Jurkat, Clone E6-1 (cell line): Measurements from ENCODE around the gene TFPT.
A peak's percentile ranks its signal among the peaks of the same experiment; 100 is the strongest.
"Not testable (repeated sequence)": the region's sequence is repeated elsewhere in the genome, so short reads cannot be mapped to it uniquely, and the experiment has no call there.

ENCODE experiments used
- DNase-seq: peaks from one replicate; pipeline ENCODE4 v3.0.0-alpha.2; 2011; ENCODE audit warnings: low read depth, low spot score
- H3K4me3 ChIP-seq: 2 replicates; pipeline ENCODE4 v1.5.1; 2011; ENCODE audit warnings: mild to moderate bottlenecking, low read length, control low read depth, moderate library complexity

Gene TFPT

DNA sequence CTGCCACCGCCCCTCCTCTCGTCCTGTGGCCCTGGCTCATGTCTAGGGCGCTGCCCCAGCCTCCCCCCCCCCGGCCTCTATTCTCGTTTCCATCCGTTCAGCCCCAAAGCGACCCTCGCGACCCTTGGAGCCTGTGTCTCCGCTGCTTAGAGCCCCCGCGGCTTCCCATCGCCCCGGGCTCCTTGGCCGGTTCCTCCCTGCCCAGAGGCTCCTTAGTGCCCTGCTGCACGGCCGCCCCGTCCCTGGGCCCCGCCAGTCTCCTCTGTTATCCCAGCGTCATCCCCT, 12.9 kb upstream of the TFPT start:
- H3K4me3 ChIP-seq: no peak overlapping the region

DNA sequence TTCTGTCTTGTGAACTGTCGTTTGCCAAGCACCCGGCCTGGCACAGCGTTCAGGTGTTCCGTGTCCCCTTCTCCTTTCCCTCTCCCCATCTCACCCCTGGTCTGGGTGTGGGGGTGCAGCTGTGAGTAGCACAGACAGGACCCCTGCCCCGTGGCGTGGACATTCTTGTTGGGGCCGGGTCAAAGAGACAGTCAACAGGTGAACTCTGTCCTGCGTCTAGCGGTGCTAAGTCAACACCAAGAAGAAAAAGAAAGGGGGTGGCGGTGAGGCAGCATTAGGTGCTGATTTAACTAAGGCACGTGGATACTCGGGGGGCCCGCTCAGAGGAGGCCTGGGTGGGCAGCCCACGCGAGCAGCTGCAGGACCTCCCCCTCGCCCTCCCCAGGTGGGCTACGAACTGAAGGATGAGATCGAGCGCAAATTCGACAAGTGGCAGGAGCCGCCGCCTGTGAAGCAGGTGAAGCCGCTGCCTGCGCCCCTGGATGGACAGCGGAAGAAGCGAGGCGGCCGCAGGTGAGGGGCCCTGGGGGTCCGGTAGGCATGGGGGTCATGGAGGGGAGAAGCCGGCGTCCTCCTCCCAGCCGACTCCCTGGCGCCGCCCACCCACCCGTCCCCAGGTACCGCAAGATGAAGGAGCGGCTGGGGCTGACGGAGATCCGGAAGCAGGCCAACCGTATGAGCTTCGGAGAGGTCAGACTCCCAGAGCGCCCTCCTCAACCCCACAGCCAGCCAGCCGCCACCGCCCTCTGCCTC, 12.4 kb upstream of the TFPT start:
- no peak for DNase-seq
- no peak overlapping the region for H3K4me3 ChIP-seq

More for the DNA sequence above, 12.9 kb upstream of the TFPT start:
- no peak for DNase-seq

DNA sequence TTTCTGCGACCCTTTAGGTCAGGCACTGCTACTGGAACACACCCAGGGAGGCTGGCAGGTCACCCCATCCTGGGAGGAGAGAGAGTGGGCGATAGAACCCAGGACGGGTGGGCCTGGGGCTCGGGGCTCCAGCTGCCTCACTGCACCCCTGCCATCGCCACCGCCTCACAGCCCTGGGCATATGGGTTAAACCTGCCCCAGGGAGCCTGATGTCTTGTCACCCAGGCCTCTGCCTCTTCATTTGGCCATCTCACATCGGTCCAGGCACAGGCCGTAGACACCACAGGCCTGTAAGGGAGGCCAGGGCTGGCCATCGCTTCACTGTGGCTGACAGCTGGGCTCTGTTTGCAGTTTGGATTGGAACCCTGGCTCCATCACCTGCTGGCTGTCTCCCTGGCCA, 10.3 kb upstream of the TFPT start:
- no peak for DNase-seq
- no peak overlapping the region for H3K4me3 ChIP-seq

DNA sequence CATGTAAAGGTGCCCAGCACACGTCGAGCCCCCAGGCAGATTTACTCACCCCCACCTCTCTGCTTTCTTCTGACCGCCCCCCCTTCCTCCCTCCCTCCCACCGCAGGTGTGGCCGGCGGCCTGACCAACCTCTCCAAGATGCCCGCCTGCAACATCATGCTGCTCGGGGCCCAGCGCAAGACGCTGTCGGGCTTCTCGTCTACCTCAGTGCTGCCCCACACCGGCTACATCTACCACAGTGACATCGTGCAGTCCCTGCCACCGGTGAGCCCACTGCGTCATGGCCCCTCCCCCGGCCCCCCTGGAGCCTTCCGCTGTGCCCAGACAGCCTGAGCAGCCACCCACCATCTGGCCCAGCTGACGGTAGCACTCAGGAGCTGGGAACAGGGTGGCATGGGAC, 8.9 kb upstream of the TFPT start:
- DNase-seq: no peak
- no peak overlapping the region for H3K4me3 ChIP-seq

DNA sequence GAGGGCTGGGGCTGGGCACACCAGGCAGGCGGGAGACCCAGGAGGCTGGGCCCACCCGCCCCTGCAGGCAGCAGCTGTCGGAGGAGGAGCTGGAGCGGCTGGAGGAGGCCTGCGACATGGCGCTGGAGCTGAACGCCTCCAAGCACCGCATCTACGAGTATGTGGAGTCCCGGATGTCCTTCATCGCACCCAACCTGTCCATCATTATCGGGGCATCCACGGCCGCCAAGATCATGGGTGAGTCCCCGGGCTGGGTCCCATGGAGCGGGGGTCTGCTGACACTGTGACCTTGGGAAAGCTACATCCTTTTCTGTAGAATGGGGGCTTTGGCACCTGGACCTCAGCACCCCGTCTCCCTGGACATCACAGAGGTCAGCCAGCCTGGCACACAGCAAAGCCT, 8.2 kb upstream of the TFPT start:
- H3K4me3 ChIP-seq: no peak overlapping the region
- no peak for DNase-seq

DNA sequence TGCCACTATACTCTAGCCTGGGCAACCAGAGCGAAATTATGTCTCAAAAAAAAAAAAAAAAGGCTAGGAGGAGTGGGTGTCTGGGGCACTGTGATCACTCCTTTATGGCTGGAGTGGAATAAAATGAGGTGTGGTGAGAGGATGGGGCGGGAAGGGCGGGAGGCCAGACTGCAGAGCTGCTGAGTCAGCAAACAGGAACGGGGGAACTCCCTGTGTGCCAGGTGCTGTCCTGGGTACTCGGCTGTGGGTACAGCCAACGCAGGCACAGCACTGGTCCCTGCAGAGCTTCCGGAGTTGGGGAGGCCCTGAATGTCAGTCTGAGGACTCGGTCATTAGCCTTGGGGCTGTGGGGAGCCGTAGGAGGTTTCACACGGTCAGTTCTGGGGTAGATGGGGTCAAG, 5.8 kb upstream of the TFPT start:
- H3K4me3 ChIP-seq: no peak overlapping the region
- DNase-seq: no peak

DNA sequence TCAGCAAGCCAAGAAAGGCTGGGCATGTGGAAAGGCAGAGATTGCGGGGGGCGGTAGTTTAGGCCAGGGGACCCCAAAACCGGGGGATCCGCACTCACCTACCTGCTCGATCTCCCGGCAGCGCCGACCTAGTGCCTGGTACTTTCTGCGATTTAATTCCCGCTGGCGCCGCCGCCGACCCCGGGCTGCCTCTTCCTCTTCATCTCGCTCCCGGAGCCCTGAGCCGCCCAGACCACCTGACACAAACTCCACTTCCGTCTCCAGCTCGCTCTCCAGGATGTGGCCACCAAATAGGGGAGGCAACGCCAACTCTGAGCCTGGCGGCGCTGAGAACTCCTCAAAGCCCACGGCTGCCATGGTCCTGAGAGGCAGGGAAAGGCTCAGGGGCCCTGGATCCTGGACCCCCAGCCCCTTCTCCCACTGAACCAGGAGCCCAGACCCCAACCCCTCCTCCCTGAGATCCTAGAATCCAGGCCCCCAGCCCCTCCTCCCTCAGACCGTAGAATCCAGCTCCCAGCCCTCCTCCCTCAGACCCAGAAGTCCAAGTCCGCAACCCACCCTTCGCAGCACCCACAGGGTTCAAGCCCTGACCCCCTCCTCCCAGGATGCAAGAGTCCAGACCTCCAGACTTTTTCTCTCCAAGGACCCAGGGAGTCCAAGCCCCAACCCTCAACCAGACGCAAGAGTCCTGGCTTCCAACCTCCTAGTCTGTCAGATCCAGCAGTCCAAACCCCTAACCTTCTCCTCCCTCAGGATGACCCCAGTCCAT, 933 bp downstream of the TFPT start:
- DNase-seq: peak; percentile 74

DNA sequence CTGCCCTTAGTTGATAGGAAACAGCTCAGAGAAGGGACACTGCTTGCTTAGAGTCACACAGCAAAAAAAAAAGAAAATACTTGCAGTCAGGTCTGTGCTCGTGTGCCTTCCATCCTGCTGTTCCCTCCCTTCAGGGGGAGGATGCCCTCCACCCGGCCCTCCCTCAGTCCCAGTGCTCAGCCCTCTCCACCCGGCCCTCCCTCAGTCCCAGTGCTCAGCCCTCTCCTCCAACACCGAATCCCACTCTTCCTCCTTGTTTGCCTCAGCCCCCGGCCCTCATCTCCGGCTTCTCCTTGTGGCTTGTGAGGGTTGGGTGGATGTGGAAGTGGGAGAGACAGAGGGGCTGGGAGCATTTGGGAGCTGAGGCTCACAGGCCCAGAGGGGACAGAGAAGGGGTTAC, 5.8 kb downstream of the TFPT start:
- DNase-seq: no peak
- H3K4me3 ChIP-seq: no peak overlapping the region

More for the DNA sequence above, 933 bp downstream of the TFPT start:
- peak overlapping the region; percentile 100 for H3K4me3 ChIP-seq

DNA sequence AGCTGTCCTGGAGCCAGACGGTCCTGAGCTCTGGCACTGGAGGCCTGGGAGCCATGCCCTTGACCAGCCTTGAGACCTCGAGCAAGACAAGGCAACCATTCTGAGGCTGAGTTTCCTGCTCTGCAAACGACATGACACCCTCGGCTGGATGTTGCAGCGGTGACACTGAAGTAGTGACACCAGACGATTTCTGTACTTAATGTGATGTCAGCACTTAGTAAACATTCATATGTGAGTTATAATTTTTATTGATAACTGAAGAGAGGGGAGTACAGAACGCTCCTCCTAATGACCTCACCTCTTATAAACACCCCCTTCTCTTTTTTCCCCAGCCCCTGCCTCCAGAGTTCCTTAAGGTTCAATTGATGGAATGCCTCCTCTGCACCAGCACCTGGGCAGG, 7.0 kb downstream of the TFPT start:
- H3K4me3 ChIP-seq: no peak overlapping the region
- DNase-seq: no peak

DNA sequence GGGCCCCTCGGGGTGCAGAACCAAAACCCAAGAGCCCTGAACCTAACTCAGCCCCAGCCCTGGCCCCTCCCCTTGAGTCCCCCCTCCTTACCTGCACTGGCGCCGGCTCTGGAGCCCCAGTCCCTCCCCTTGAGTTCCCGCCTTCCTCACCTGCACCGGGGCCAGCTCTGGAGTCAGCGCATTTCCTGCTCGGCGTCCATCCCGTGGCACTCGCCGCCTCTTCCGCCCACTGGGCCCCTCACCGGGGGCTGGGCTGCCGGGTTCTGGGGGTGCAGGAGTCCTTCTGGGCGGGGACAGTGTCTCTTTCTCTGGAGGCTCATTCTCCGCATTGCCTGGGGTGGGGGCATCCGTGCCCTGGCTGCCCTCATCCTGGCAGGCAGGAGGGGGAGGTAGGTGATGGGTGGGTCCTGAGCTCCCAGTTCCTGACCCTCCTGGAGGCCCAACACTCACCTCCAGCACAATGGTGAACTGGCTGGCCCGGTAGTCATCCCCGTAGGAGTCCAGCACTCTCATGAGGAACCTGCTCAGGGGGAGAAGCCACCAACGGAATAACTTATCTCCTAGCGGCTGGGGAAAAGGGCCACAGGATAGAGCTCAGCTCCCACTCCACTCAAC, 7.5 kb downstream of the TFPT start:
- DNase-seq: no peak
- no peak overlapping the region for H3K4me3 ChIP-seq

DNA sequence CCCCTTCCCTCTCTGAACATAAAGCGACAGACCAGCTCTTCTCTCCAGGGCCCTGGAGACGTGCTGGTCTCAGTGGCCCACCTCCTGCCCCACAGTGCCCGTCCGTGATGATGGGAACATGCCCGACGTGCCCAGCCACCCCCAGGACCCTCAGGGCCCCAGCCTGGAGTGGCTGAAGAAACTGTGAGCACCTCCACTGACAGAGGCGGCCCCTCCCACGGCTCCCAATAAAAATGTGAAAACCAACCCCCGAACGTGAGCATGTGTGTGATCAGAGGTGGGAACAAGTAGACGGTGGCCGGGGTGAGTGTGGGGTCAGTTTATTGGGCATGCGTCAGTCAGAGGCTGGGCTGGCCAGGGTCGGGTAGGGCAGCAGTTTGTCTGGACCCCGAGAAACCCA, 8.7 kb downstream of the TFPT start:
- no peak for DNase-seq

DNA sequence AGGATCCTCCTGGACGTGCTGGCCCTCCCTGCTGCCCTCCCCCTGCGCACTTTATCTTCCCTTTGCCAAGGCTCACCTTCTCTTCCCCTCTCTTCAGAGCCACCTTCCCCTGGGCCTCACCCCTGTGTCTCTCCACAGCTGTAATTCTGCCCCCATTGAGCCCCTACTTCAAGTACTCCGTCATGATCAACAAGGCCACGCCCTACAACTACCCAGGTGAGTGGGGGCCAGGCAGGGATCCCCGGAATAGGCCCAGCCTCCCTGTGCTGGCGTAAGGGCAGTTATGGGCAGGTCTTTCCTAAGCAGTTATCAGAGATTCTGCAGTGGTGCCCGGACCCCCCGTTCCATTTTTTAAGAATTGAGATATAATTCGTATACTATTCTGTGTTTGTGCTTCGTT, 9.7 kb downstream of the TFPT start:
- no peak for DNase-seq
- no peak overlapping the region for H3K4me3 ChIP-seq

More for the DNA sequence above, 8.7 kb downstream of the TFPT start:
- H3K4me3 ChIP-seq: no peak overlapping the region

DNA sequence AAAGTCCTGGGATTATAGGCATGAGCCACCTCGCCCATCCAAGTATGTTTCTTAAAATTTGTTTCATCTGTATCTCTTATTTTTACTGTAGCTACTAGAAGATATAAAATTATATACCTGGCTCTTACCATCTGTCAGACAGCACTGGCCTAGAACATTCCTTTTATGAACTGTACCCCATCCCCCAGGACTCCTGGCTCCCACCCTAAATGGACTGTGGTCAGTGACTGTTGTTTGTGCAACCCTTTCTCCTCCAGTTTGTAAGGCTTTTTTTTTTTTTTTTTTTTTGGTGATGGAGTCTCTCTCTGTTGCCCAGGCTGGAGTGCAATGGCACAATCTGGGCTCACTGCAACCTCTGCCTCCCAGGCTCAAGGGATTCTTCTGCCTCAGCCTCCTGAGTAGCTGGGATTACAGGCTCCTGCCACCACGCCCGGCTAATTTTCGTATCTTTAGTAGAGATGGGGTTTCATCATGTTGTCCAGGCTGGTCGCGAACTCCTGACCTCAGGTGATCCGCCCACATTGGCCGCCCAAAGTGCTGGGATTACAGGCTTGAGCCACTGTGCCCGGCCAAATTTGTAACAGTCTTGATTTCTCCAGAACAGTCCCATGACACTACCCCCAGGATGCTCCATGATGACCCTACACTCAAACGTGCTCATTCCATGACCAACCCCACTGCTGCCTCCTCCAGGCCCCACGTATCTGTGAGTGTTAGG, 10.3 kb downstream of the TFPT start:
- DNase-seq: no peak
- no peak overlapping the region for H3K4me3 ChIP-seq

DNA sequence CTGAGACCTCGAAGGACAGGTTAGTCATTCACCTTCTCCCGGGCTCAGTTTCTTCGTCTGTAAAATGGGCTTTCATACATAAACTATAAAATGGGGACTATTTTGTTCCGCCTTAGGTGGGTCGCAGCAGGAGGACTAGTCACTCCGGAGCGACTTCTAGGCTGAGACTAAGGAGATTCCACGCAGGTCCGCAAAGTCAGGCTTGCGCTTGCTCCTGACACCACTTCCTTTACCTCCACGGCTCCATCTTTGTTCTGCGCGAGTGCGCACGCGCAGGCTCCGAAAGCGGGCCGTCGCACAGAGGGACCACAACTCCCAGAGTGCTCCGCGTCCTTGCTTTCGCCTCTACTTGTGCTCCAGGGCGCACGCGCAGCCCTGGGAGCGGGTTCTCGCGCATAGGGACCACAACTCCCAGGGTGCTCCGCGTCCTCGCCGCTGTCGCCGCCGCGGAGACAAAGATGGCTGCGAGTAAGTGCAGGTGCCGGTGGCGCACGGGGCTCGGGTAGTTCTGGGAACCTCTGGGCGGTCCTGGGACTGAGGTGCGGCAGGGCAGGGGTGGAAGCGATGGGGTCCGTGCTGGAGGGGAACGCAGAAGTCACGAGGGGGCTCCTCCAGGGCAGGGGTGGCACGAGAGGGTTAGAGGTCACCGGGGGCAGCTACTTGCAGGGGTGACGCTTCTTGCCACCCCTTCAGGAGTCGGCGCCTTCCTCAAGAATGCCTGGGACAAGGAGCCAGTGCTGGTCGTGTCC, 12.9 kb downstream of the TFPT start, which contains the start of gene NDUFA3:
Gene NDUFA3 (plus strand): TSS at position 435 of the 749 bp plus-strand sequence. CDS start 24 bp downstream, at position 459.
- H3K4me3 ChIP-seq: peak within 1 kb of the TSS; percentile 96
- peak; percentile 98 for DNase-seq

DNA sequence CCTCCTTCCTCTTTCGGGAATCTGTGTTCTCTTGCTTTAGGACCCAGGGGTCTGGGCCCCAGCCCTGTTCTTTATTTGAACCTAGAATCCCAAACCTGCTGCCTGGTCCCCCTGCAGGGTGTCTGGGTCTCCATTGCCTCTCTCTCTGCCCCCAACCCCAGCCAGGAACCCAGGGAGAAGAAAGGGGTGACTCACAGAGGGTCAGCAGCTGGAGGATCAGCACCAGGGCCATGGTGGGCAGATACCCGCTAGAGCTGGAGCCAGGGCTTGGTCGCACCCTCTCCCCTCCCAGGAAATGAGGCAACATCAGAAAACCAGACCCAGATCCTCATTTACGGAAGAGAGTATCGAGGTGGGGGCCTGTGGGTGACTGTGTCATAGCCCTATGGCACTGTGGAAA, 14.9 kb downstream of the TFPT start, which contains the start of gene OSCAR:
Gene OSCAR (minus strand): TSS at position 243 of the 400 bp plus-strand sequence. CDS start 11 bp downstream, at position 232.
- no peak within 1 kb of the TSS for H3K4me3 ChIP-seq
- no peak for DNase-seq

DNA sequence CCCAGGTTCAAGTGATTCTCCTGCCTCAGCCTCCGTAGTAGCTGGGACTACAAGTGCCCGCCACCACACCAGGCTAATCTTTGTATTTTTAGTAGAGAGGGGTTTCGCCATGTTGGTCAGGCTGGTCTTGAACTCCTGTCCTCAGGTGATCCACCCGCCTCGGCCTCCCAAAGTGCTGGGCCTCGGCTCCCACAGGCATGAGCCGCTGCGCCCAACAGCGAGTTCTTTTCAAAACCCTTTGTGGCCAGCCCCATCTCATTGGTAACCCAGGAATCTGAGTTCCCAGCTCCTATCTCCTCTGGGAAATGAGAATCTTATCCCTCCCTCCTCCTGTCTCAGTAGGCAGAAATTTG, 15.6 kb downstream of the TFPT start:
- DNase-seq, H3K4me3 ChIP-seq: not testable (repeated sequence)

DNA sequence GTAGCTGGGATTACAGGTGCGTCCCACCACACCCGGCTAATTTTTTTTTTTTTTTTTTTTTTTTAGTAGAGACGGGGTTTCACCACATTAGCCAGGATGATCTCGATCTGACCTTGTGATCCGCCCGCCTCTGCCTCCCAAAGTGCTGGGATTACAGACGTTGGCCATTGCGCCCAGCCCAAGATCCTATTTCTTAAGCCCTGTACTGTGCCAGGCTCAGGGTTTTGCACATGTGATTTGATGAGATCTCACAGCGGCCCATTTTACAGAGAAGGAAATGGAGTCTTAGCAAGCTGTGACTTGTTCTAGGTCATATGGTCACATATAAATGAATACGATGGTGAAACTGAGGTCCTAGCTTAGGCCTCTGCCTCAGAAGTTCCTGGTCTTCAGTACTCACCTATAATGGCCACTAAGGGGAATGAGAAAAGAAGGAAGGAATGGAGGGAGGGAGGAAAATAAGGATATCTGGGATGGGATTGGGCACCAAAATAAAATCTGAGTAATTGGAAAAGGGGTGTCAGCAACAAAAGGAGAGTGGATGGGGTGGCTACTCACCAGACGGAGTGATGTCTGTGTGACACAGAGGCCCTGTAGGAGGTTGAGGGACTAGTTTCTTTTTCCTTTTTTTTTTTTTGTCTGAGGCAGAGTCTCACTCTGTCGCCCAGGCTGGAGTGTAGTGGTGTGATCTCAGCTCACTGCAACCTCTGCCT, 16.1 kb downstream of the TFPT start:
- H3K4me3 ChIP-seq: no peak overlapping the region
- no peak for DNase-seq

DNA sequence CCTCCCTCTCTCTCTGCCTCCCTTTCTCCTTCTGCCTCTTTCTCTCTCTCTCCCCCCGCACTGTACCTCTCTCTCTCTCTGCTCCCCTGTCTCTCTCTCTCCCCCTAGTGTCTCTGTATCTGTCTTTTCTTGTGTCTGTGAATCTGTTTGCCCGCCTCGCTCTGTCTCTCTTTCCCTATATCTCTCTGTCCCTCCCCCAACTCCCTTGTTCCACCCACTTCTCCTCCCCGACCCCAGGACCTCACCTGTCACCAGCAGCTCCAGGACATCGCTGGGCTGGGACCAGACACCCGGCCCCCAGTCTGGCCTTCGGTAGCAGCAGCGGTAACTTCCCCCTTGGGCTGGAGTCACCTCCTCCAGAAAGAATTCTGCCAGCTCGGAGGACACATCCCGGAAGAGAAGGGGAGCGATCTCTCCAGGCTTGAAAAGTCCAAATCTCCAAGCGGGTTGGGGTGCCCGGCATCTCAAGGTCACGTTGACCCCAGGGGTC, 18.8 kb downstream of the TFPT start:
- peak; percentile 35 for DNase-seq
- no peak overlapping the region for H3K4me3 ChIP-seq
